Measurements from ENCODE around the gene NUBPL. TPM values are rescaled to one million over a fixed set of nuclear protein-coding genes. Genes with fewer than 3 reads are reported as not detected.

The NUBPL gene
- total RNA-seq, 2 experiments from 2014 or later = 9.0 to 17.5 TPM

- no peak for DNase-seq (ENCODE audit: low spot score)
- Histone ChIP-seq H3K36me3 (ENCODE audit: insufficient read depth, low read length) (no peaks in the 10 kb centered on the region; the same call in 1 of the 2 replicates), H2AFZ (ENCODE audit: low read length) (no peak overlapping the region), H3K9me3 (ENCODE audit: low read length) (peaks cover 4% of the 10 kb centered on the region; the same call in 1 of the 2 replicates), H4K20me1 (ENCODE audit: insufficient read depth, low read length) (no peaks in the 10 kb centered on the region), H3K4me3 (ENCODE audit: low read depth, low read length, poor library complexity, severe bottlenecking) (no peak overlapping the region), H3K27ac (ENCODE audit: low read depth, low read length, poor library complexity, severe bottlenecking) (no peak overlapping the region), H3K9me2 (ENCODE audit: insufficient read depth, low read length) (no peaks in the 10 kb centered on the region), H3K4me2 (ENCODE audit: low read length) (no peak overlapping the region), H3K79me2 (ENCODE audit: insufficient read depth, low read depth, low read length) (peaks cover 6% of the 10 kb centered on the region; the same call in 1 of the 2 replicates), H3K4me1 (ENCODE audit: insufficient read depth, low read length, poor library complexity, severe bottlenecking) (peaks cover 5% of the 10 kb centered on the region)
- CTCF ChIA-PET (ENCODE audit: unreplicated experiment) = no interaction called here
- TF ChIP-seq EZH2phosphoT487 (IDR thresholded peaks at IDR 0.05; ENCODE audit: borderline replicate concordance, low read depth, low read length) (no peak), CTCF (conservative IDR thresholded peaks at IDR 0.05; ENCODE audit: low read length) (no peak)
- BruUV-seq (replicated peaks) = no TSS peak
- intact Hi-C loops (cut with micrococcal nuclease; ENCODE audit: unreplicated experiment) = loop anchor here (5.0 kb wide), 2 partner anchors 513 to 638 kb away; partner anchors contain the start of genes ARHGAP5, RNU6-7 and RNU6-8
- POLR2A ChIA-PET = no interaction called here
Observed at GRCh38 chr14:31564194-31564593, 3.0 kb downstream of the NUBPL start.

GRCh38 chr14:31566456-31566855 is 5.3 kb downstream of the NUBPL start:
- no peaks in the 10 kb centered on the region for H3K9me2 ChIP-seq (ENCODE audit: insufficient read depth, low read length)
- H4K20me1 ChIP-seq (ENCODE audit: insufficient read depth, low read length) = no peaks in the 10 kb centered on the region
- no peak overlapping the region for H3K4me3 ChIP-seq (ENCODE audit: low read depth, low read length, poor library complexity, severe bottlenecking)
- intact Hi-C loops (cut with micrococcal nuclease; ENCODE audit: unreplicated experiment) = no loop called here
- peaks cover 6% of the 10 kb centered on the region; the same call in 1 of the 2 replicates for H3K79me2 ChIP-seq (ENCODE audit: insufficient read depth, low read depth, low read length)
- H3K36me3 ChIP-seq (ENCODE audit: insufficient read depth, low read length) = no peaks in the 10 kb centered on the region; the same call in 1 of the 2 replicates
- BruUV-seq (replicated peaks) = no TSS peak
- ChIA-PET POLR2A (interaction anchor here (0.6 kb wide), 1 partner anchor 1132 kb away, joined by 6 read pairs; no protein-coding TSS in a partner anchor), CTCF (ENCODE audit: unreplicated experiment) (no interaction called here)
- DNase-seq (ENCODE audit: low spot score) = no peak
- H3K27ac ChIP-seq (ENCODE audit: low read depth, low read length, poor library complexity, severe bottlenecking) = no peak overlapping the region
- H2AFZ ChIP-seq (ENCODE audit: low read length) = no peak overlapping the region
- H3K4me1 ChIP-seq (ENCODE audit: insufficient read depth, low read length, poor library complexity, severe bottlenecking) = peaks cover 5% of the 10 kb centered on the region
- no peaks in the 10 kb centered on the region for H3K9me3 ChIP-seq (ENCODE audit: low read length)
- TF ChIP-seq CTCF (conservative IDR thresholded peaks at IDR 0.05; ENCODE audit: low read length) (no peak), EZH2phosphoT487 (IDR thresholded peaks at IDR 0.05; ENCODE audit: borderline replicate concordance, low read depth, low read length) (no peak)
- H3K4me2 ChIP-seq (ENCODE audit: low read length) = no peak overlapping the region

- Histone ChIP-seq H3K4me2 (ENCODE audit: low read length) (no peak overlapping the region), H2AFZ (ENCODE audit: low read length) (no peak overlapping the region), H3K27ac (ENCODE audit: low read depth, low read length, poor library complexity, severe bottlenecking) (no peak overlapping the region), H3K79me2 (ENCODE audit: insufficient read depth, low read depth, low read length) (no peaks in the 10 kb centered on the region), H3K4me1 (ENCODE audit: insufficient read depth, low read length, poor library complexity, severe bottlenecking) (no peaks in the 10 kb centered on the region), H3K9me3 (ENCODE audit: low read length) (no peaks in the 10 kb centered on the region), H3K9me2 (ENCODE audit: insufficient read depth, low read length) (no peaks in the 10 kb centered on the region), H3K36me3 (ENCODE audit: insufficient read depth, low read length) (no peaks in the 10 kb centered on the region; the same call in 1 of the 2 replicates), H3K4me3 (ENCODE audit: low read depth, low read length, poor library complexity, severe bottlenecking) (no peak overlapping the region), H4K20me1 (ENCODE audit: insufficient read depth, low read length) (no peaks in the 10 kb centered on the region)
- TF ChIP-seq EZH2phosphoT487 (IDR thresholded peaks at IDR 0.05; ENCODE audit: borderline replicate concordance, low read depth, low read length) (no peak), CTCF (conservative IDR thresholded peaks at IDR 0.05; ENCODE audit: low read length) (no peak)
- BruUV-seq (replicated peaks) = no TSS peak
- POLR2A ChIA-PET = no interaction called here
- CTCF ChIA-PET (ENCODE audit: unreplicated experiment) = no interaction called here
- intact Hi-C loops (cut with micrococcal nuclease; ENCODE audit: unreplicated experiment) = no loop called here
- DNase-seq (ENCODE audit: low spot score) = no peak
Observed at GRCh38 chr14:31567655-31568054, 6.5 kb downstream of the NUBPL start.
